K562 (cell line): ENCODE measurements around the gene RBM5. TPM values are rescaled to one million over a fixed set of nuclear protein-coding genes. Genes with fewer than 3 reads are reported as not detected.

Source experiments
- ARID3B ChIP-seq: fragments of 250-450 bp; sonication (Bioruptor Pico); IDR thresholded peaks from 2 replicates; pipeline ENCODE4 v1.4.0; 2020; ENCODE audit warnings: borderline replicate concordance
- CAMTA2 ChIP-seq: fragments of 250-450 bp; sonication (Bioruptor Pico); conservative IDR thresholded peaks from 2 replicates; pipeline ENCODE4 v1.5.1; 2022
- COPS2 ChIP-seq: fragments of 450-650 bp; conservative IDR thresholded peaks from 2 replicates; pipeline ENCODE4 v1.6.1; 2016; ENCODE audit warnings: mild to moderate bottlenecking, moderate library complexity
- IRF9 ChIP-seq: fragments of 450-650 bp; IDR thresholded peaks from 2 replicates; pipeline ENCODE4 v1.6.1; 2016; ENCODE audit warnings: missing biosample characterization, missing genetic modification characterization
- KAT2B ChIP-seq: IDR thresholded peaks from one replicate; pipeline ENCODE4 v1.6.1; 2012; ENCODE audit warnings: low read depth, mild to moderate bottlenecking, control low read depth, inconsistent platforms, low read length, moderate library complexity
- NUFIP1 ChIP-seq: fragments of 450-650 bp; IDR thresholded peaks from 2 replicates; pipeline ENCODE4 v1.6.1; 2018; ENCODE audit not compliant: partially characterized antibody
- POLR2AphosphoS5 ChIP-seq: IDR thresholded peaks from 2 replicates; pipeline ENCODE4 v1.6.1; 2011; ENCODE audit warnings: mild to moderate bottlenecking, low read depth, low read length, moderate library complexity; ENCODE audit not compliant: control insufficient read depth, insufficient read depth
- PREB ChIP-seq: sonication (generic); formaldehyde crosslinking; IDR thresholded peaks from 2 replicates; pipeline ENCODE4 v1.8.1; 2023; ENCODE audit warnings: mild to moderate bottlenecking, missing genetic modification reagents
- RCOR1 ChIP-seq, 2 experiments: IDR thresholded peaks; 2 replicates each; pipeline ENCODE4 v1.6.1; 2012; ENCODE audit warnings: low read depth in 2 of 2, low read length in 2 of 2, borderline replicate concordance in 1 of 2, improper control_type of control experiment in 1 of 2
- SNIP1 ChIP-seq: fragments of 450-650 bp; IDR thresholded peaks from 2 replicates; pipeline ENCODE4 v1.7.1; 2017; ENCODE audit warnings: low read depth, mild to moderate bottlenecking
- SRSF3 ChIP-seq: fragments of 200-400 bp; formaldehyde crosslinking; IDR thresholded peaks from 2 replicates; pipeline ENCODE4 v1.6.1; 2016; ENCODE audit warnings: mild to moderate bottlenecking, low read length, moderate library complexity; ENCODE audit not compliant: insufficient read depth
- TCF7 ChIP-seq: sonication (generic); IDR thresholded peaks from 2 replicates; pipeline ENCODE4 v1.6.1; 2016; ENCODE audit warnings: antibody characterized with exemption, borderline replicate concordance
- U2AF2 ChIP-seq: fragments of 200-400 bp; formaldehyde crosslinking; optimal IDR thresholded peaks from 2 replicates; pipeline ENCODE3; 2017; ENCODE audit warnings: low read depth, mild to moderate bottlenecking, low read length
- UBTF ChIP-seq, 2 experiments: IDR thresholded peaks; 2 replicates each; pipeline ENCODE4 v1.6.1; 2012; ENCODE audit warnings: improper control_type of control experiment in 2 of 2, low read depth in 2 of 2, low read length in 2 of 2, borderline replicate concordance in 1 of 2
- ZKSCAN8 ChIP-seq: fragments of 200-800 bp; sonication (Bioruptor generic); IDR thresholded peaks from 2 replicates; pipeline ENCODE4 v1.6.1; 2016; ENCODE audit warnings: missing genetic modification characterization, missing compliant biosample characterization
- ZNF24 ChIP-seq: fragments of 450-650 bp; IDR thresholded peaks from 2 replicates; pipeline ENCODE4 v1.6.1; 2016
- ZNF644 ChIP-seq: fragments of 200-800 bp; sonication (Bioruptor generic); IDR thresholded peaks from 2 replicates; pipeline ENCODE4 v1.6.1; 2016; ENCODE audit warnings: low read depth, missing genetic modification characterization, missing compliant biosample characterization
- polyA plus RNA-seq, 8 experiments: library from polyadenylated mRNA; depleted of rRNA in 4 of 8; stranded (reverse) in 5 of 8; unstranded in 3 of 8; fragments of >200 nt; fragmentation: Nextera tagmentation in 2 of 8; fragmentation: Illumina TruSeq in 1 of 8; extraction: Ambion mirVana in 2 of 8; extraction: Trizol in 1 of 8; gene quantifications; 2 replicates each; pipeline versions ENCODE4 v1.2.1 to v1.2.3, GENCODE V29; 2011 to 2014; ENCODE audit warnings: inconsistent platforms in 1 of 8, missing spikeins in 1 of 8
- total RNA-seq, 7 experiments: library from RNA; depleted of rRNA in 6 of 7; stranded (reverse); fragments of >200 nt in 6 of 7; fragmentation: Illumina TruSeq in 2 of 7; extraction: Trizol in 2 of 7; gene quantifications; 2 replicates each; pipeline versions ENCODE4 v1.2.1 to v1.2.3, GENCODE V29; 2011 to 2021; ENCODE audit warnings: low replicate concordance in 1 of 7
- TF ChIP-seq, protein P1 (sequence below): fragments of 250-450 bp; sonication (Bioruptor Pico); IDR thresholded peaks from 2 replicates; pipeline ENCODE4 v1.6.1; 2021; ENCODE audit warnings: mild to moderate bottlenecking
- TF ChIP-seq, protein P2 (sequence below): IDR thresholded peaks from 2 replicates; pipeline ENCODE4 v1.6.1; 2014; ENCODE audit warnings: antibody characterized with exemption

The RBM5 gene
- total and polyA plus RNA-seq, 9 of the 15 experiments (the other 6 are each of a cell fraction or from before 2014, with no cell fraction given): 24.5 to 153 (median 81.6) TPM

DNA sequence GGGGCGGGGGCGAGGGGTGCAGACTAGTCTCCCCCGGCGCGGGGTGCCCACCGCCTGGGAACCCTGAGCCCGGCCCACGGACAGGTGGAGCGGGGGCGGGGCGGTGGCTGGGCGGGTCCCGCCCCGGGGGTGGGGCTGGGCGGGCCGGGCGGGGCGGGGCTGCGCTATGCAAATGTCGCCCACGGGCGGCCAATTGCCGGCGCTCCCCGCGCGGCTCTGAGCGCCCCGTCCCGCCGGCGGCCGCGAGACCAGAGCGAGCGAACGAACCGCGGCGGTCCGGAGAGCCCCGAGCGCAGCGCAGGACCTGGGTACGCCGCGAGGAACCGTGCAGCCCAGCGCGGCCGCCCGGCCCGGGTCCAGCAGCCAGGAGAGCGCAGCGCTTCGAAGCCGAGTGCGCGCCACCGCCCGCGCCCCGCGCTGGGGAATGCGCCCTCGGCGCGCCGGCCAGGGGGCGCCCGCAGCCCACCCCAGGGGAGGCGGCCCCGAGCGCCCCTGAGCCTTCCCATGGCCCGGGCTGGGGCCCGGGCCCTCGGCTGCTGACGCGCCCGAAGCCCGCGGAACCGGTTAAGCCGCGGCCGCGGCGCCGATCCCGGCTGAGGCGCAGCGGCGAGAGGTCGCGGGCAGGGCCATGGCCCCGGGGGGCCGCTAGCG is 66.2 kb downstream of the RBM5 start, which contains the start of gene SEMA3F (continued):
- TF ChIP-seq, protein P1, sequence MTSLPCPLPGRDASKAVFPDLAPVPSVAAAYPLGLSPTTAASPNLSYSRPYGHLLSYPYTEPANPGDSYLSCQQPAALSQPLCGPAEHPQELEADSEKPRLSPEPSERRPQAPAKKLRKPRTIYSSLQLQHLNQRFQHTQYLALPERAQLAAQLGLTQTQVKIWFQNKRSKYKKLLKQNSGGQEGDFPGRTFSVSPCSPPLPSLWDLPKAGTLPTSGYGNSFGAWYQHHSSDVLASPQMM (CRISPR knock-in tag): no peak
- TF ChIP-seq U2AF2: no peak
- TF ChIP-seq UBTF (IDR thresholded peaks at IDR 0.05; ENCODE audit: borderline replicate concordance in 1 of 2, low read depth in 2 of 2, low read length in 2 of 2): peak in 1 of 2 experiments; percentile 38; a peak in 1 of 4 replicates
- no peak for TF ChIP-seq RCOR1 (IDR thresholded peaks at IDR 0.05; ENCODE audit: borderline replicate concordance in 1 of 2, low read depth in 2 of 2, low read length in 2 of 2)
- TF ChIP-seq ARID3B (CRISPR knock-in tag): no peak
- TF ChIP-seq IRF9 (tag): no peak
- TF ChIP-seq SNIP1: no peak
- no peak for TF ChIP-seq ZNF644
- TF ChIP-seq KAT2B: no peak
- TF ChIP-seq ZKSCAN8 (CRISPR knock-in tag): no peak
- no peak for TF ChIP-seq POLR2AphosphoS5
- no peak for TF ChIP-seq SRSF3
- TF ChIP-seq ZNF24: no peak
- TF ChIP-seq CAMTA2 (CRISPR knock-in tag): no peak
- TF ChIP-seq PREB (CRISPR knock-in tag): no peak
- TF ChIP-seq COPS2: no peak
- no peak for TF ChIP-seq NUFIP1
- TF ChIP-seq, protein P2, sequence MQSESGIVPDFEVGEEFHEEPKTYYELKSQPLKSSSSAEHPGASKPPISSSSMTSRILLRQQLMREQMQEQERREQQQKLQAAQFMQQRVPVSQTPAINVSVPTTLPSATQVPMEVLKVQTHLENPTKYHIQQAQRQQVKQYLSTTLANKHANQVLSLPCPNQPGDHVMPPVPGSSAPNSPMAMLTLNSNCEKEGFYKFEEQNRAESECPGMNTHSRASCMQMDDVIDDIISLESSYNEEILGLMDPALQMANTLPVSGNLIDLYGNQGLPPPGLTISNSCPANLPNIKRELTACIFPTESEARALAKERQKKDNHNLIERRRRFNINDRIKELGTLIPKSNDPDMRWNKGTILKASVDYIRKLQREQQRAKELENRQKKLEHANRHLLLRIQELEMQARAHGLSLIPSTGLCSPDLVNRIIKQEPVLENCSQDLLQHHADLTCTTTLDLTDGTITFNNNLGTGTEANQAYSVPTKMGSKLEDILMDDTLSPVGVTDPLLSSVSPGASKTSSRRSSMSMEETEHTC: no peak
- TF ChIP-seq TCF7: no peak
